ENCODE measurements around the gene ASB17.

GRCh38 chr1:75954586-75954985 is 22.4 kb upstream of the ASB17 start:
- no peak for TF ChIP-seq CTCF (IDR thresholded peaks at IDR 0.05)
- TF ChIP-seq POLR2A (IDR thresholded peaks at IDR 0.05), result no peak
